Activated CD4-positive, alpha-beta T cell treated with anti-CD3 and anti-CD28 coated beads, Interleukin-2, Interleukin-4, amounts not matched to agents 100 ng/mL and 50 ng/mL, durations not matched to agents 16 hours and 8 hours (primary cell): ENCODE data around the gene MVK.

ENCODE experiments used
- DNase-seq: peaks from one replicate; pipeline ENCODE4 v3.0.0-alpha.2; 2020; ENCODE audit warnings: low spot score

Gene MVK

DNA sequence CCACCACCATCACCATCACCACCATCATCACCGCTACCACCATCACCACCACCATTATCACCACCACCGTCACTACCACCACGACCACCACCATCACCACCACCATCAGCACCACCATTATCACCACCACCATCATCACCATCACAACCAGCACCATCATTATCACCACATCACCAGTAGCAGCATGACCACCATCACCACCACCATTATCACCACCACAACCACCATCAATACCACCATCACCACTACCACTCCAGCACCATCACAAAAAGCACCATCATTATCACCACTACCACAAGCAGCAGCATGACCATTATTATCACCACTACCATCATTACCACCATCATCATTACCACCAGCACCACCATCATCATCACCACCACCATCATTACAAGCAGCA, 62.1 kb downstream of the MVK start:
- DNase-seq: no peak

DNA sequence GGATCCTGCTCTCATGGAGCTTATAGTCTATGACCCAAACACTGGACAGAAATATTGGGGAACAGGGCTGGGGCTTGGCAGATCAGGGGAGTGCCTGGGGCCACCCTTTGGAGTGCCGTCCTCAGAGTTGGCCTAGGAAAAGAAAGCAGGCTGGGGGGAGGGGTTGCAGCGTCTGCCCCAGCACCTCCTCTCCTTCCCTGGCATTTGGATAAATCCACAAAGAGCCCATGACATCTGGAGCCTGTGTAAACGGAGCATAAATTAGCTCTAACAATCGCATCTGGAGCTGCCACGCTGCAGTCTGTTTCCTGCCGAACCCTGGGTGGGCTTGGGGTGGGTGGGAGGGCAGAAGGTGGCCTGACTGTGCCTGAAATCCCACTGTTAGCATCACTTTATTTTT, 63.8 kb downstream of the MVK start:
- DNase-seq: no peak

DNA sequence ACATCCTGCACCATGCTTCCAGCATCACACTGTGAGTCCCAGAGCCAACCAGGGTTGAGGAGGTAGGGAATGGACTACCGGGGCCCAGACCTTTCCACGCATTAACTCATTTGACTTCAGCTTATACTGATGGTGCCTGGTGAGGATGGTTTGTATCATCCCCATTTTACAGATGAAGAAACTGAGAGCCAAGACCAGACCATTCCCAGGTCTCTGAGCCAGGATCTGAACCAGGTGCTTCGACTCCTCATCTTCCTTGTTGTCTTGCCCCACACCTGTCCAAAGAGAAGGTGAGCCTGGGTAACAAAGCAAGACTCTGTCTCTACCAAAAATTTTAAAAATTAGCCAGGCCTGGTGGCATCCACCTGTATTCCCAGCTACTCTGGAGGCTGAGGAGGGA, 64.4 kb downstream of the MVK start:
- no peak for DNase-seq

DNA sequence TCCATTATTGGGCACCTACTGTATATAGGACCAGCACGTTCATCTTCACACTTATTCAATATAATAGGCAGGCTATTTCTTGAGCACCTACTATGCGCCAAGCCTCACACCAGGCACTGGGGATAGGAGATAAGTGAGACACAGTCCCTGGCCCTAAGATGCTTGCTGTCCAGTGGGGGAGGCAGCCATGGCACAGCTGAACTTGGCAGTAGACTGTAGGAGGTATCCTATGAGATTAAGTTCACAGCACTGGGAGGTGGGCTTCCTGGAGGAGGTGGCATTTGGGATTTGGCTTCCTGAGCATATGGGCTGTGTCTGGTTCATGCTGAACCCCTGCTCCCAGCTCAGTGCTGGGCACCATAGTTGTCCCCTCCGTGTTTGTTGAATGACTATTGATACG, 65.1 kb downstream of the MVK start:
- no peak for DNase-seq

DNA sequence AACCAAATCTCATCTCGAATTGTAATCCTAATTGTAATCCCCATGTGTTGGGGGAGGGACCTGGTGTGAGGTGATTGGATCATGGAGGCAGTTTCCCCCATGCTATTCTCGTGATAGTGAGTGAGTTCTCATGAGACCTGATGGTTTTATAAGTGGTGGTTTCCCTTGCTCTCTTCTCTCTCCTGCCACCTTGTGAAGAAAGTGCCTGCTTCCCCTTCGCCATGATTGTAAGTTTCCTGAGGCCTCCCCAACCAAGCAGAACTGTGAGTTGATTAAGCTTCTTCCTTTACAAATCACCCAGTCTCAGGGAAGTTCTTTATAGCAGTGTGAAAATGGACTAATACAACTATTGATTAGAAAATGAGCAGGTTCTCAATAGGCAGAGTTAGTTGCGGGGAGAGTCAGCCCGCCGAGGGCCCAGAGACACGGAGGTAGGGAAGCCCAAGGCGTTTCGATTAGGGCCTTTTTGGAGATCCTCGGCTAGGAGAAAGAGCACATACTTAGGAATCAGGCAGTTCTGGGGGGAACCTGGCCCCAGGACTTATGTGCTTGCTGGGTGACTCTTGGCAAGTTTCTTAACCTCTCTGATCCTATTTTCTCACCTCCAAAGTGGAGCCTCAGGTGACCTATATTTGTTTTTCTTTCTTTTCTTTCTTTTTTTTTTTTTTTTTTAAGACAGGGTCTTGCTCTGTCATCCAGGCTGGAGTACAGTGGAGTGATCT, 65.7 kb downstream of the MVK start:
- DNase-seq: no peak

DNA sequence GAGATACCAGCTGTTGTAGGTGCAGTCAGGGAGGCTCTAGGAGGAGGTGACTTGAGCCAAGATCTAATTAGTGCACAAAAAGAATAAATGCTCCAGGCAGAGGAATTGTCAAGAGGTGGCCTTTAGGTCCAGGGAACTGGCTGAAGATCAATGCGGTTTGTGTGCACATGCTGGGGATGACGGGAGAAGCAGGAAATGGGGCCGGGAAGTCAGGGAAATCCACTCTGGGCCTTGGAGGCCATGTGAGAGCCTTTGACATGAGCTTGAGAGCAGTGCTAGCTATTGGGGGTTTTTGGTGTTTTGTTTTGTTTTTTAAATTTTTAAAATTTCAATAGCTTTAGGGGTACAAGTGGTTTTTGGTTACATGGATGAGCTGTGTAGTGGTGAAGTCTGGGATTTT, 67.4 kb downstream of the MVK start:
- no peak for DNase-seq

DNA sequence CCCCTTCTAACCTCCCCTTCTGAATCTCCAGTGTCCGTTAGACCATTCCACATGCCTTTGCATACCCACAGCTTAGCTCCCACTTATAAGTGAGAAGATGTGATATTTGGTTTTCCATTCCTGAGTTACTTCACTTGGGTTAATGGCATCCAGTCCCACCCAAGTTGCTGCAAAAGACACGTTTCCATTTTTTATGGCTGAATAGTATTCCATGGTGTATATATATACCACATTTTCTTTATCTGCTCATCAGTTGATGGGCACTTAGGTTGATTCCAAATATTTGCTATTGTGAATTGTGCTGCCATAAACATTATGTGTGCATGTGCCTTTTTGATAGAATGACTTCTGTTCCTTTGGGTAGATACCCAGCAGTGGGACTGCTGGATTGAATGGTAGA, 67.8 kb downstream of the MVK start:
- DNase-seq: no peak

DNA sequence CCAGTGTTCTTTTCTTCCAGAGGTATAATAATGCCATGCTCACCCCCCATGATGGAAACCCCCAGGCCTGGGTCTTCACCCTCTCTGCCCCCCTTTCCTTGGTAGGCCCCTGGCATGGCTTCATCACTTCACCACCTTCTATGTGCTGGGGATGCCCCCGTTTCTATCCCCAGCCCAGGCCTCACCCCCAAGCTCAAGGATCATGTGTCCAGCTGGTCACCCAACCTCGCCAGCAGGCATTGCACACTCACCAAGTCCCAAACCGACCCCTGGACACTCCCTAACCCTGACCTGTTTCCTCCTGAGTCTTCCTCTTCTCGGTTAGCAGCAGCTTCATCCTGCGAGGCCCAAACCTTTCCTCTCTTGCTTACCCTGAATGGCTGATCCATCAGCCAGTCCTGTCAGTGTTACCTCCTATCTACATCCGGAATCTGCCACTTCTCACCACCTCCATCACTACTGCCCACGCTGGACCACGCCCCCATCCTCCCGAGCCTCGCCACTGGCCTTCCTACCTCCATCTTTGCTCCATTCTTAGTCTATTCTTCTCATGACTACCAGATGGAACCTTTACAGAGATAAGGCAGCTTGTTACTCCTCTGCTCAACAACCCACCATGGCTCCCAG, 69.0 kb downstream of the MVK start:
- no peak for DNase-seq

DNA sequence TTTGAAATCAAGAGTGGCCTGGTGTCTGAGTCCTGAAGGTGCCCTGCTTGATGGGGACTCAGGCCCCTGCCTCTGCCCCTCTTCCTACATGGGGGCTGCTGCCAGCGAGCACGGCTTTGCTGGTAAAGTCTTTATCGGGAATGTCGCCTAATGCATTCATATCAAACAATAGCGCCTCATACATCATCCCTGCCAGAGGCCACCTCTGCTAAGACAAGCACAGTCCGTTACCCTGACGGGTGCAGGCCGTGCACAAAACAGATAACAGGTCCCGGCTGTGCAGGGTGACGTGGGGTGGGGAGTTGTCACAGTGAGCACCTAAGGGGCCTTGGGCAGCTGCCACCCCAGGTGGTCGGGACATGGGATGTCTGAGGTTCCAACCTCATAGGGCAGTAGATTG, 71.6 kb downstream of the MVK start:
- no peak for DNase-seq

DNA sequence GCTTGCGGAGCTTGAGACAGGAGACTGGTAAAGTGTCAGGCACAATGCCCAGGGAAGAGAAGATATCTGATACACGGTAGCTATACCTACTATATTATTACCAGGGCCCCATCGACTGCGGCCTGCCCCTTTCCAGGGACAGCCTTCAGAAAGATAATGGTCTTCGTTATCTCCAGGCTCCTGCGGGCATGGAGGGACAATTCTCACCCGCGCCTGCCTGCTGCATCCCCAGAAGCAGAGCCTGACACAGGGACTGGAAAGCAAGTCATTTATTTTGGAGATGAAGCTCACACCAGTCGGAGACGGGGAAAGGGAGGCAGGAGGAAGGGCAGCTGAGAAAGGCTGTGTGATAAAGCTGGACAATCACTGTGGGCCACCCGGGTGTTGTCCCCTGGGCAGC, 72.1 kb downstream of the MVK start:
- no peak for DNase-seq
